ENCODE results near the gene RET.

DNA sequence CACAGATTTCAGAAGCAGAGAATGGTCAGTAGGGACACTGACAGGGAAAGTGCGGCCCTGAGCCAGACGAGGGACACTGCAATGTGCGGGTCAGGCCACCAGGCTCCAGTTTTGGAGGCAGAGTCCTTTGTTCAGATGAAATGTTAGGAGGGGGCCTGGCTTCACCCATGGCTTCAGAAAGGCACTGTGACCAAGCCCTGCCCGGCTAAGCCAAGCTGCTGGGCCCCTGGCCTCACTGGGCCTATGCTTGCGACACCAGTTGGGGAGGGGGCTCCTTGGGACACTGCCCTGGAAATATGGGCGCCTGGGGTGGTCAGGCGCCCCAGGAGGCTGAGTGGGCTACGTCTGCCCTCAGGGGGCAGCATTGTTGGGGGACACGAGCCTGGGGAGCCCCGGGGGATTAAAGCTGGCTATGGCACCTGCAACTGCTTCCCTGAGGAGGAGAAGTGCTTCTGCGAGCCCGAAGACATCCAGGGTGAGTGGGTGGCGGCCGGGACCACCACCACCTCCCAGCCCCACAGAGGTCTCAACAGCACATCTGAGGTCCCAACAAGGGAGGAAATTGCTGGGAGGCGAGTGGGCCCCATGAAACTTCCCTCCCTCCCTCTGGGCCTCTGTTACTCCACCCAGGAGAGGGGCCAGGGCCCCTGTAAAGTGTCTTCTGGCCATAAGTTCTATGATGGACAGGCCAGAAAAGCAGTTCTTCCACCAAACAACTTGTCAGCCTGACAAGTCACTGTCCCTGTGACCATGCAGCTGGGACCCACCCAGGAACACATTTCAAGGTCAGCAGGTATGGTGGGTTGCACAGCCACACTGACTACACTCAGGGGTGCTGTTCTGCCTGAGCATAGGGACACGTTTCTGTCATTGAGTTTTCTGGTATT is 36.6 kb downstream of the RET start:
- TF ChIP-seq ZNF274 (IDR thresholded peaks at IDR 0.05; ENCODE audit: low read depth, low read length): no peak
- TF ChIP-seq SUZ12 (IDR thresholded peaks at IDR 0.05; ENCODE audit: extremely low read depth, insufficient read depth, insufficient read length): no peak
